ENCODE data around the gene MAP4K2.

Gene MAP4K2

GRCh38 chr11:64843686-64844329 is 40.8 kb upstream of the MAP4K2 start:
- CTCF ChIA-PET: interaction anchor here (0.8 to 37.3 kb wide), 14 partner anchors 8 to 273 kb away, joined by 3 to 1375 read pairs (median 10); partner anchors contain the start of genes ARL2, EHD1, MEN1 and TM7SF2
- POLR2A ChIA-PET: interaction anchor here (1.1 to 2.3 kb wide), 2 partner anchors 33 to 163 kb away, joined by 3 to 8 read pairs; no protein-coding TSS in a partner anchor
- DNase-seq (ENCODE audit: low read depth, low spot score): no peak
- no peak overlapping the region for H3K4me3 ChIP-seq (ENCODE audit: low read depth, low read length)
- no peak for TF ChIP-seq CTCF (IDR thresholded peaks at IDR 0.05; ENCODE audit: insufficient read depth, low read length, missing control alignments)

- CTCF ChIA-PET: interaction anchor here (1.1 to 37.3 kb wide), 9 partner anchors 10 to 269 kb away, joined by 3 to 1375 read pairs (median 5); partner anchors contain the start of genes EHD1, MEN1 and TM7SF2
- TF ChIP-seq CTCF (IDR thresholded peaks at IDR 0.05; ENCODE audit: insufficient read depth, low read length, missing control alignments): no peak
- DNase-seq (ENCODE audit: low read depth, low spot score): no peak
- POLR2A ChIA-PET: no interaction called here
- no peak overlapping the region for H3K4me3 ChIP-seq (ENCODE audit: low read depth, low read length)
Measured at GRCh38 chr11:64842851-64843685, 40.1 kb upstream of the MAP4K2 start.

GRCh38 chr11:64842366-64842759 is 39.3 kb upstream of the MAP4K2 start:
- DNase-seq (ENCODE audit: low read depth, low spot score): no peak
- ChIA-PET POLR2A (no interaction called here), CTCF (interaction anchor here (0.8 to 37.3 kb wide), 6 partner anchors 9 to 276 kb away, joined by 3 to 1375 read pairs (median 4); partner anchors contain the start of gene EHD1)
- no peak for TF ChIP-seq CTCF (IDR thresholded peaks at IDR 0.05; ENCODE audit: insufficient read depth, low read length, missing control alignments)
- no peak overlapping the region for H3K4me3 ChIP-seq (ENCODE audit: low read depth, low read length)

GRCh38 chr11:64841592-64842365 is 38.8 kb upstream of the MAP4K2 start:
- H3K4me3 ChIP-seq (ENCODE audit: low read depth, low read length): no peak overlapping the region
- no peak for TF ChIP-seq CTCF (IDR thresholded peaks at IDR 0.05; ENCODE audit: insufficient read depth, low read length, missing control alignments)
- no peak for DNase-seq (ENCODE audit: low read depth, low spot score)
- CTCF ChIA-PET: interaction anchor here (0.8 to 37.3 kb wide), 6 partner anchors 9 to 276 kb away, joined by 3 to 1375 read pairs (median 4); partner anchors contain the start of gene EHD1
- POLR2A ChIA-PET: no interaction called here

- DNase-seq (ENCODE audit: low read depth, low spot score): no peak
- CTCF ChIA-PET: interaction anchor here (1.0 to 37.3 kb wide), 5 partner anchors 8 to 180 kb away, joined by 3 to 1375 read pairs (median 5); partner anchors contain the start of gene EHD1
- POLR2A ChIA-PET: no interaction called here
- TF ChIP-seq CTCF (IDR thresholded peaks at IDR 0.05; ENCODE audit: insufficient read depth, low read length, missing control alignments): no peak
- H3K4me3 ChIP-seq (ENCODE audit: low read depth, low read length): no peak overlapping the region
Measured at GRCh38 chr11:64839887-64840782, 37.1 kb upstream of the MAP4K2 start.

Measured in AG04449 (cell line).